Naive thymus-derived CD8-positive, alpha-beta T cell (primary cell): ENCODE results near the gene NKAIN4. TPM values are rescaled to one million over a fixed set of nuclear protein-coding genes. Genes with fewer than 3 reads are reported as not detected.

Experiments used
- ATAC-seq, 2 donors: fragments of 150-1000 bp; cut with Tn5 transposase in 1 of 2; sonication (Bioruptor Pico), chemical (Tn5 transposase) in 1 of 2; 1 replicate in 1 of 2; 2 replicates in 1 of 2; pipeline ENCODE4 v1.10.0; 2021; ENCODE audit warnings: mild to moderate bottlenecking in 2 of 2, moderate library complexity in 2 of 2
- POLR2A ChIA-PET: fragments of 350-600 bp; sonication (Branson Sonifier 250); formaldehyde crosslinking; loops from one replicate; lab custom pipeline; 2021; ENCODE audit warnings: antibody characterized with exemption; lab: Charles Lee
- DNase-seq, 10 donors: peaks; one replicate each; pipeline versions ENCODE4 v3.0.0 to v3.0.0-alpha.2; 2020 to 2022
- H3K27ac Mint-ChIP-seq, 10 donors: one replicate each; pipeline ENCODE4 v1.8.0; 2020 to 2022; ENCODE audit warnings: mild to moderate bottlenecking in 10 of 10, mixed read lengths in 10 of 10, moderate library complexity in 4 of 10, inconsistent platforms in 1 of 10
- H3K27me3 Mint-ChIP-seq, 5 donors: one replicate each; pipeline ENCODE4 v1.8.0; 2021 to 2022; ENCODE audit warnings: mixed read lengths in 5 of 5
- H3K36me3 Mint-ChIP-seq, 3 donors: one replicate each; pipeline ENCODE4 v1.8.0; 2020 to 2022; ENCODE audit warnings: mixed read lengths in 3 of 3, mild to moderate bottlenecking in 2 of 3, inconsistent platforms in 1 of 3
- H3K4me1 Mint-ChIP-seq, 4 donors: one replicate each; pipeline ENCODE4 v1.8.0; 2021 to 2022; ENCODE audit warnings: mixed read lengths in 4 of 4
- H3K4me3 Mint-ChIP-seq, 10 donors: one replicate each; pipeline ENCODE4 v1.8.0; 2020 to 2022; ENCODE audit warnings: mild to moderate bottlenecking in 10 of 10, mixed read lengths in 10 of 10, moderate library complexity in 6 of 10, inconsistent platforms in 1 of 10
- H3K9me3 Mint-ChIP-seq, 9 donors: one replicate each; pipeline ENCODE4 v1.8.0; 2020 to 2022; ENCODE audit warnings: mixed read lengths in 9 of 9, mild to moderate bottlenecking in 3 of 9, inconsistent platforms in 1 of 9, moderate library complexity in 1 of 9
- polyA plus RNA-seq, 3 donors: library from polyadenylated mRNA; unstranded; fragments of 300-500 nt; fragmentation: Illumina TruSeq; gene quantifications; one replicate each; pipeline ENCODE4 v1.2.3, GENCODE V29; 2021
- total RNA-seq, 8 experiments: library from RNA in 2 of 8; stranded (reverse) in 2 of 8; gene quantifications; one replicate each; pipeline ENCODE4 v1.2.3 and lab custom pipeline; 2021 to 2026

Gene NKAIN4
- total and polyA plus RNA-seq, 5 experiments from 2014 or later, result not detected

DNA sequence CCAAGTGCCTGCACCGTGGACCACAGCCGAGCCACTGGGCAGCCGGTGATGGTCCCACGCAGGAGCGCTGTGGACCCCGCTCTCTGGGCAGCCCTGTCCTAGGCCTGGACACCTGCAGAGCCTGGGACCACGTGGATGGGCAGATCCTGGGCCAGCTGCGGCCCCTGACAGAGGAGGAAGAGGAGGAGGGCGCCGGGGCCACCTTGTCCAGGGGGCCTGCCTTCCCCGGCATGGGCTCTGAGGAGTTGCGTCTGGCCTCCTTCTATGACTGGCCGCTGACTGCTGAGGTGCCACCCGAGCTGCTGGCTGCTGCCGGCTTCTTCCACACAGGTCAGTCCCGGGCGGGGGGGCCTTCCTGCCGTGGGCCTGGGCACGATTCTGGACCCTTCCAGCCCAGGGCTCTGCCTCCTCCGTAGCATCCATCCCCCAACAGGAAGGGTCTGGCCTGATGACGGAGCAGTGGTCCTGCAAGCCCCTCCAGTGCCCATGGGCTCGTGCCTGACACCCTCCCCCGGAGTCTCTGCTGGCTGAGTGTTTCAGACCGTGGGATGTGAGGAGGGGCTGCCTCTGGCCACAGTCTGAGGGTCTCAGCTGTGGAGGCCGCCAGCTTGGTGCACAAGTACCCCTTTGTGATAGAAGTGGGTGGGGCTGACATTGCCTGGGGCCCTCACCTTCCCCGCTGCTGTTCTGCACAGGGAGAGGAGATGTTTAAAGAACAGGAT lies 18.0 kb downstream of the NKAIN4 start:
- POLR2A ChIA-PET, result no interaction called here
- Mint-ChIP-seq H3K9me3 (no peaks in the 10 kb centered on the region), H3K36me3 (no peaks in the 10 kb centered on the region), H3K27ac (peak overlapping the region in 6 of 10 donors; percentile 27 to 82 (median 48)), H3K4me3 (peak overlapping the region in 1 of 10 donors; percentile 49), H3K4me1 (peaks cover 5 to 26% (median 8%) of the 10 kb centered on the region in 4 donors), H3K27me3 (peaks cover 0 to 11% (median 11%) of the 10 kb centered on the region in 5 donors)
- ATAC-seq (no peak), DNase-seq (no peak)

DNA sequence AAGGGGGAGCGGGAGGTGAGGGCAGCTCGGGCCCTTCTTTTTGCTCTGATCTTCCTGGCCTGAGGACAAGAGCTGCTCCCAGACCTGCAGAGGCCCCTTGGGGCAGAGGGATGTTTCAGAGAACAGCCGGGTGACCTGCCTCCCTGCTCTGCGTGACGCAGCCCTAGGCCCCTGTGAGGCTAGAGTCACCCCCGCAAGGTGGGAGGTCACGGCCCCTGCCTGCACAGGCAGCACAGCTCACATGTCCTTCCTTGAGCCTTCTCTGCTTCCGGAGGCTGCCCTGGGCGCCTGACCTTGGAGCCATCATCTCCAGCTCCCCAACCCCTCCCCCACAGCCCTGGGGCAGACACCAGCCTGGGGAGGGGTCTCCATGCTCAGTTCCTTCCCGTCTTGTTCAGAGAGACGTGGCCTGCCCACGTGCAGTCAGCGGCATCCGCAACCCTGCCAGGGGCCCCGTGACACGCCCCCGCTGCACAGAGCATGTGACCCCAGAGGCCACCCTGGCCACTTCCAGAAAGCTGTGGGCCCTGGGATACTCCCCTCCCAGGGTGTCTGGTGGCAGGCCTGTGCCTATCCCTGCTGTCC lies 18.8 kb downstream of the NKAIN4 start, which contains the start of gene BIRC7:
TSS of gene BIRC7 (plus strand) at position 507 of the 585 bp plus-strand sequence. CDS start 192 bp downstream, outside the sequence.
- ATAC-seq (peak in 1 of 2 donors; percentile 77), DNase-seq (peak in 6 of 10 donors; percentile 25 to 60 (median 38))
- POLR2A ChIA-PET, result no interaction called here
- peaks cover 5 to 26% (median 11%) of the 10 kb centered on the region in 4 donors for H3K4me1 Mint-ChIP-seq
- H3K27ac Mint-ChIP-seq, result peak within 1 kb of the TSS in 6 of 10 donors; percentile 43 to 91 (median 82)
- no peaks in the 10 kb centered on the region for H3K36me3 Mint-ChIP-seq
- H3K27me3 Mint-ChIP-seq, result peaks cover 1 to 19% (median 12%) of the 10 kb centered on the region in 5 donors
- no peaks in the 10 kb centered on the region for H3K9me3 Mint-ChIP-seq
- peak within 1 kb of the TSS in 7 of 10 donors; percentile 23 to 72 (median 69) for H3K4me3 Mint-ChIP-seq

DNA sequence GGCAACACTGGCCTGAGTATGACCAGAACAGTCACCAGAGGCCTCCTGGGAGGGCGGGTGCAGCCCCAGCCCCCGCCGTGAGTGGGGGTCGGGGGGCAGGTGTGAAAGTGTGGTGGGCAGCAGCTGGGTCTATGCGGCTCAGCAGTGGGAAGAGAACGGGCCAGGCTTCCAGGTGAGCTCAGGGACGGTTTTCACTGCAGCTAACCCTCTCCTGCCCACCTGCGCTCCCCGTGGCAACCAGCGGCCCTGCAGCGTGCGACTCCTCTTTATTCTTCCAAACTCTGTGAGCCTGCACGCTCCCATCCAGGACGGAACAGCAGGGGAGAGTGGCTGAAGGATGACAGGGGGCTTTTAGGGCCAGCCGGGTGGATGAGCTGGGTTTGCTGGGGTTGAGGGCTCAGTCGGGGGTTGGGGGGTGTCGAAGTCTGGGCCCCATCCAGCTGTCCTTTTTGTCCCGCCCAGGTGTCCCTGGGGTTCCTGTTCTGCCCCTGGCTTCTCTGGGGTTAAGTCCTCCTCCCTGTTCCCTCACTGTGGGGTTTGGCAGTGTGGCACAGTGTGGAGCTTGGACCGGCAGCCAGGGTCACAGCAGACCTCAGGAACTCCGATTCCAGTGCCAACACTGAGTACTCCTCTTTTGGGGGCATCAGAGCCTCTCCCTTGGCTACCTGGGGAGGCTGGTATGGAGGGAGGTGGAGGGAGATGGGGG lies 19.4 kb downstream of the NKAIN4 start:
- POLR2A ChIA-PET, result interaction anchor here (0.7 kb wide), 1 partner anchor 12 kb away, joined by 3 read pairs; no protein-coding TSS in a partner anchor
- ATAC-seq, result peak; percentile 55 to 77
- H3K4me1 Mint-ChIP-seq, result peaks cover 5 to 30% (median 11%) of the 10 kb centered on the region in 4 donors
- H3K27ac Mint-ChIP-seq, result peak overlapping the region in 6 of 10 donors; percentile 38 to 89 (median 62)
- H3K4me3 Mint-ChIP-seq, result peak overlapping the region in 7 of 10 donors; percentile 23 to 72 (median 60)
- H3K9me3 Mint-ChIP-seq, result no peaks in the 10 kb centered on the region
- H3K27me3 Mint-ChIP-seq, result peaks cover 7 to 24% (median 16%) of the 10 kb centered on the region in 5 donors
- H3K36me3 Mint-ChIP-seq, result no peaks in the 10 kb centered on the region
- DNase-seq, result peak in 4 of 10 donors; percentile 19 to 44 (median 36)

DNA sequence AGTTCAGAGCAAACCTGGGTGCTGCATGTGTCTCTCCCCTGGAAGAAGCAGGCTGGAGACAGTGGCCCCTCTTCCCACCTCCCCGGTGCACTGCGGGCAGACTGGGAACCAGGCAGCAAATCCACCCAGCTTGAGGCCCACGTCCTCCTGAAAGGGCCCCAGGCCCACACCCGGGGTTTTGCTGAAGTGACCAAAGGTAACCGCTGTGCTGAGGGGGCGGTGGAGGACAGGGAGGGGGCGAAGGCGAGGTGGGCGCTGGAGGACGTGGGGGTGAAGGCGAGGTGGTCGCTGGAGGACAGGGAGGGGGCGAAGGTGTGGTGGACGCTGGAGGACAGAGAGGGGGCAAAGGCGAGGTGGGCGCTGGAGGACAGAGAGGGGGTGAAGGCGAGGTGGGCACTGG lies 20.3 kb downstream of the NKAIN4 start:
- Mint-ChIP-seq H3K9me3 (no peaks in the 10 kb centered on the region), H3K27ac (peak overlapping the region in 1 of 10 donors; percentile 5), H3K27me3 (peaks cover 10 to 33% (median 25%) of the 10 kb centered on the region in 5 donors), H3K4me3 (no peak overlapping the region), H3K36me3 (no peaks in the 10 kb centered on the region), H3K4me1 (peaks cover 5 to 30% (median 11%) of the 10 kb centered on the region in 4 donors)
- ATAC-seq (no peak), DNase-seq (no peak)
- POLR2A ChIA-PET, result interaction anchor here (0.7 kb wide), 1 partner anchor 11 kb away, joined by 3 read pairs; no protein-coding TSS in a partner anchor

DNA sequence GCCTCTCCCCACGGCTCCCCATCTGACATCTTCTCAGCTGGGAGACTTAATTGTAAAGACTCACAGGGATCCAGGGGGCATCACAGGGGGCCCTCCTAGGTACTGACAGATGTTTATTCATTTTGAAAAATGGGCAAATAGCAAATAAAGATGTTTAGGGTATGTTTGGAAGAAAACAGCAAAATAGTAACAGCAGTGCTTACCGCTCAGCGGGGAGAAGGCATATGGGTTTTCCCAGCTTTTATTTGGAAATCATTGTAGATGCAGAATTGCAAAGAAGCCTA lies 21.3 kb downstream of the NKAIN4 start:
- no peaks in the 10 kb centered on the region for H3K36me3 Mint-ChIP-seq
- peaks cover 5 to 30% (median 11%) of the 10 kb centered on the region in 4 donors for H3K4me1 Mint-ChIP-seq
- H3K9me3 Mint-ChIP-seq, result no peaks in the 10 kb centered on the region
- no peak overlapping the region for H3K27ac Mint-ChIP-seq
- DNase-seq (no peak), ATAC-seq (no peak)
- peaks cover 10 to 35% (median 29%) of the 10 kb centered on the region in 5 donors for H3K27me3 Mint-ChIP-seq
- H3K4me3 Mint-ChIP-seq, result no peak overlapping the region
- POLR2A ChIA-PET, result no interaction called here

DNA sequence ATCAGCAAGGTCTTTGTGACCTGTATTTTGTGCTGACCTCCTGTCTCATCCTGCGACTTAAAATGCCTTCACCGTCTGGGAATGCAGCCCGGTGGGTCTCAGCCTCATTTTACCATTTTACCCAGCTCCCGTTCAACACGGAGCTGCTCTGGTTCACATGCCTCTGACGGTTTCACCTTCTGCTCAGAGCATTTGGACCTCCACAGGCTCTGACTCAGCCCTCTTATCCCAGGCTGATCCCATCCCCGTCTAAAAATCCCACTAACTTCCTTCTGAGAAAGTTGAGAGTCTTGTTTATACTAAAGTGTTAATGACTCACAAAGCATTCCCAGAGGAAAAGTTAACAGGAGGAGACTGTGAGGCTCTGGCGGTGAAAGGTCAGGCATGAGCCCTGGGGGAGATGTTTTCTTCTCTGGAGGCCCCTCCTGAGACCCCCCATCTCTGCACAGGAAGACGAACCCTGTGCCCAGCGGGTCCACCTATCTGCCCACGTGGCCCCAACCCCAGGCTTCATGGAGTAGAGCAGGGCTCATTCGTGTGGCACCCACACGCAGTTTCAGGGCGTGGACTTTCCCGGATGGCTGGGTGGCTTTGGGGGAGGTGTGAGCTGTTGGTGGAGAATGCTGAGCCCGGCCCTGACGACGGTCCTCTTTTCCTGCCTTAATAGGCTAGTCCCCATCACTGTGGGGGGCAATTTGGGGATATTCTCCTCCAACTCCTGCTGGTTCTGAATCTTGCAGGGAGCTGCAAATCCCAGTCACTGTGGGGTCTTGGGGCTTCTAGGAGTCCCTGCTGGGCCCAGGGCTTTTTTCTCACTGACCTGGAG lies 21.8 kb downstream of the NKAIN4 start:
- peak overlapping the region in 1 of 10 donors; percentile 12 for H3K27ac Mint-ChIP-seq
- POLR2A ChIA-PET, result no interaction called here
- H3K4me1 Mint-ChIP-seq, result peaks cover 5 to 29% (median 10%) of the 10 kb centered on the region in 4 donors
- H3K36me3 Mint-ChIP-seq, result no peaks in the 10 kb centered on the region
- ATAC-seq (no peak), DNase-seq (no peak)
- H3K27me3 Mint-ChIP-seq, result peaks cover 10 to 35% (median 29%) of the 10 kb centered on the region in 5 donors
- H3K4me3 Mint-ChIP-seq, result no peak overlapping the region
- no peaks in the 10 kb centered on the region for H3K9me3 Mint-ChIP-seq

DNA sequence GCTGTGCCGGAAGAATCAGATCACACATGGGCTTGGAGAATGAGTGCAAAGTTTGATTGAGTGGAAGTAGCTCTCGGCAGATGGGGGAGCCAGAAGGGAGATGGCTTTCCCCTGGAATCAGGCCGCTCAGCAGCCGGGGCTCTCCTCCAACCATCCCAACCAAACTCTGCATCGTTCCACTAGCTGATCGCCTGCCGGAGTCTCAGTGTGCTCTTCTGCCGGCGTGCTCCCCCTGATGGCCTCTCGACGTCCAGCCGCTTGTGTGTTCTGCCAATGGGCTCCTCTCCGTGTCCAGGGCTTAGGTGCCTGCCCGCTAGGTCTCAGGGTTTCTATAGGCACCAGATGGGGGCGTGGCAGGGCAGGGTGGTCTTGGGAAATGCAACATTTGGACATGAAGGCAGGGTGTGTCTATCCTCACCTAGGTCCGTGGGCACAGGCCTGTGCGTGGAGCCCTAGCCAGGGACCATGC lies 23.4 kb downstream of the NKAIN4 start:
- Mint-ChIP-seq H3K9me3 (no peaks in the 10 kb centered on the region), H3K27ac (no peak overlapping the region), H3K27me3 (peaks cover 10 to 35% (median 29%) of the 10 kb centered on the region in 5 donors), H3K36me3 (no peaks in the 10 kb centered on the region), H3K4me1 (peaks cover 4 to 20% (median 9%) of the 10 kb centered on the region in 4 donors), H3K4me3 (no peak overlapping the region)
- POLR2A ChIA-PET, result no interaction called here
- ATAC-seq (peak in 1 of 2 donors; percentile 46), DNase-seq (no peak)

DNA sequence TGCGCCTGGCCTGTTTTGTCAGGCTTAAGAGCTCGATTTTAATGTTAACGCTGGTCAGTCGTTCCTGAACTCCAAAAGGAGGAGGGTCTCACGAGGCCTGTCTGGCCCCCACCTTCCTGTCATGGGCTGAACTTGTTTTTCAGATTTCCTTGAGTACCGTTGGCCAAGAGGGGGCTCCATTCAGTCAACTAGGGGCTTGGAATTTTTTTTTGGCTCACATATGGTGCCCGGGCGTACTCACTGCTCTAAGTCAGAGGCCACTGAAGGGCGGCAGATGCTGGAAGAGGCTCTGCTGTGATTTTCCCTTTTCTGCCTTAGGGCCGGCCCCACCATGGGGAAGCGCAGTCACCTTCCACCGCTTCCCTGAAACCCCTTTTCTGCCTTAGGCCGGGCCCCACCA lies 25.5 kb downstream of the NKAIN4 start:
- Mint-ChIP-seq H3K27ac (peak overlapping the region in 1 of 10 donors; percentile 41), H3K4me3 (no peak overlapping the region), H3K4me1 (peaks cover 0 to 7% (median 2%) of the 10 kb centered on the region in 4 donors), H3K27me3 (peaks cover 10 to 35% (median 29%) of the 10 kb centered on the region in 5 donors), H3K36me3 (no peaks in the 10 kb centered on the region), H3K9me3 (no peaks in the 10 kb centered on the region)
- no peak for ATAC-seq
- no peak for DNase-seq
- POLR2A ChIA-PET, result no interaction called here

DNA sequence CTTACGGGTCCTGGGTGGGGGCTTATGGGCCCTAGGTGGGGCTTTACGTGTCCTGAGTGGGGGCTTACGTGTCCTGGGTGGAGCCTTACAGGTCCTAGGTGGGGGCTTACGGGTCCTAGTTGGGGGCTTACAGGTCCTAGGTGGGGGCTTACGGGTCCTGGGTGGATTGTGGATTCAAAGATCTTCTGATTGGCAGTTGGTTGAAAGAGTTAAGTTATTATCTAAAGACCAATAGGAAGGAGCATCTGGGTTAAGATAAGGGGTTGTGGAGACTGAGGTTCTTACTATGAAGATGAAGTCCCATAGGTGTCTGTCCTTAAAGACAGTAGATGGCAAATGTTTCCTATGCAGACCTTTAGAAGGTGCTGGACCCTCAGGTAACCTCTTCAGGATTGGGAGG lies 27.0 kb downstream of the NKAIN4 start:
- Mint-ChIP-seq H3K9me3 (no peaks in the 10 kb centered on the region), H3K27me3 (peaks cover 10 to 36% (median 29%) of the 10 kb centered on the region in 5 donors), H3K4me1 (peaks cover 0 to 10% (median 4%) of the 10 kb centered on the region in 4 donors), H3K36me3 (no peaks in the 10 kb centered on the region), H3K4me3 (no peak overlapping the region), H3K27ac (peak overlapping the region in 1 of 10 donors; percentile 21)
- POLR2A ChIA-PET, result no interaction called here
- no peak for ATAC-seq
- no peak for DNase-seq

DNA sequence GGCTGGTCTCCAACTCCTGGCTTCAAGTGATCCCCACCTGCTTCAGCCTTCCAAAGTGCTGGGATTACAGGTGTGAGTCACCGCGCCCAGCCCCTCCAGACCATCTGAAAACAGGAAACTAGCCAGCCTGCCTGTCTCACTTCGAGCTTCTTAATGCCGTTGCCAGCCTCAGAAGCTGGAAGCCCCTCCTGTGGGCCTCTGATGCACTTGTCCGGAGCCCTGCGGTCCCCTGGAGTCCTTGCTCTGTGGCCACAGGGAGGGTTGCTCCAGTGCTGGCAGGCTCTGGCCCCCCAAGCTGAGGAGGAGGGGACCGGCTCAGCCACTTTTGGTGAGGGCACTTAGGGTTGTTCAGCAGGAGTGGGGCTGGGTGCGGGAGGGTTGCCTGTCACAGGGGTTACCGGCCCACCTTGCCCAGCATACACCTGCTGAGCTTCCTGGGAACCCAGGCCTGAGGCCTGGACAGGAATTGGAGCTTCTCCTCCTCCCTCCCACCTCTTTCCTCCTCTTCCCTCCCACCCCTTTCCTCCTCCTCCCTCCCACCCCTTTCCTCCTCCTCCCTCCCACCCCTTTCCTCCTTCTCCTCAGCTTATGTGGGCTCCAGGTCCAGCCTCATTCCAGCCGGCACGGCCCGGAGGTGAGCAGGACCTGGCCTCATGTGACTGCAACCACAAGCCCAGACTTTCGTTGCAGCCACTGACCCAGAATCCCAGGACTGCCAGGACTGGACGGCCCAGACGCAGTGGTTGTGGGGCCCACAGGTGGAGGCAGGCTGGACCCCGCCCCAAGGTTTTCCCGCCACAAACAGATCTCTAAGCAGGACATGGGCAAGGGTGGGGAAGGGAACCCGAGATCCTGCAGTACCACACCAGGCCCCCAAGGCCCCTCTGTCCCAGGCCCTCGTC lies 28.0 kb downstream of the NKAIN4 start:
- Mint-ChIP-seq H3K36me3 (no peaks in the 10 kb centered on the region), H3K9me3 (no peaks in the 10 kb centered on the region), H3K4me1 (peaks cover 0 to 10% (median 4%) of the 10 kb centered on the region in 4 donors), H3K27me3 (peaks cover 6 to 27% (median 23%) of the 10 kb centered on the region in 5 donors), H3K4me3 (no peak overlapping the region), H3K27ac (no peak overlapping the region)
- DNase-seq (no peak), ATAC-seq (no peak)
- POLR2A ChIA-PET, result no interaction called here

DNA sequence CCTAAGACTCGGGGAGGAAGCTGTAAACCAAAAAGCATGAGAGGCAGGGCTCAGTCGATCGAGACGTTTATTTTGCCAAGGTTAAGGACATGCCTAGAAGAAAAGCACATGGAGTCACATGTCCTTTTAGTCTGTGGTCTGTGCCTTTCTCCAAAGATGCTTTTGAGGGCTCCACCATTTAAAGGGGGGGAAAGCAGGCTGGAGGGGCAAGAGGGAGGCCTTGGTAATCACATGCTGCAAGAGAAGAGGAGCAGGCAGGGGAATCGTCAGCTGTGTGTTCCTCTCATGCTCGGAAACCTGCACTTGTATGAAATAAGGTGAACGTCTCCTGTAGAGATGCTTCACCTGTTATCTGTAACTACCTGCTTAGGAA lies 29.2 kb downstream of the NKAIN4 start:
- POLR2A ChIA-PET, result no interaction called here
- peaks cover 0 to 6% (median 2%) of the 10 kb centered on the region in 4 donors for H3K4me1 Mint-ChIP-seq
- DNase-seq, result no peak
- H3K9me3 Mint-ChIP-seq, result no peaks in the 10 kb centered on the region
- no peaks in the 10 kb centered on the region for H3K36me3 Mint-ChIP-seq
- H3K27ac Mint-ChIP-seq, result no peak overlapping the region
- H3K4me3 Mint-ChIP-seq, result no peak overlapping the region
- peaks cover 6 to 15% (median 12%) of the 10 kb centered on the region in 5 donors for H3K27me3 Mint-ChIP-seq
- no peak for ATAC-seq
